Trophoblast cell (in vitro differentiated cells and primary cell): ENCODE data around the gene LRFN5.
"Not testable (repeated sequence)": the region's sequence is repeated elsewhere in the genome, so short reads cannot be mapped to it uniquely, and the experiment has no call there.

Experiments used
- DNase-seq, 2 donors: peaks; one replicate each; pipeline ENCODE4 v3.0.0-alpha.2; 2016
- H2AFZ ChIP-seq: 2 replicates; pipeline ENCODE4 v1.6.1; 2013; ENCODE audit warnings: low read length, moderate library complexity, mild to moderate bottlenecking; ENCODE audit not compliant: insufficient read depth, poor library complexity
- H2AK5ac ChIP-seq: 2 replicates; pipeline ENCODE4 v1.6.1; 2013; ENCODE audit warnings: mild to moderate bottlenecking, low read length
- H2BK120ac ChIP-seq: 2 replicates; pipeline ENCODE4 v1.6.1; 2013; ENCODE audit warnings: low read length, mild to moderate bottlenecking, moderate library complexity; ENCODE audit not compliant: insufficient read depth, poor library complexity
- H2BK12ac ChIP-seq: 2 replicates; pipeline ENCODE4 v1.6.1; 2013; ENCODE audit warnings: mild to moderate bottlenecking, low read length, moderate library complexity
- H2BK5ac ChIP-seq: 2 replicates; pipeline ENCODE4 v1.6.1; 2013; ENCODE audit warnings: low read length, low read depth, moderate library complexity, mild to moderate bottlenecking; ENCODE audit not compliant: poor library complexity
- H3K14ac ChIP-seq: 2 replicates; pipeline ENCODE4 v1.6.1; 2013; ENCODE audit warnings: mild to moderate bottlenecking, low read length
- H3K18ac ChIP-seq: 2 replicates; pipeline ENCODE4 v1.6.1; 2013; ENCODE audit warnings: mild to moderate bottlenecking, low read length
- H3K23ac ChIP-seq: 2 replicates; pipeline ENCODE4 v1.6.1; 2013; ENCODE audit warnings: low read length
- H3K27ac ChIP-seq: 2 replicates; pipeline ENCODE4 v1.5.1; 2013; ENCODE audit warnings: low read depth, mild to moderate bottlenecking, inconsistent platforms, low read length, moderate library complexity
- H3K27me3 ChIP-seq: 2 replicates; pipeline ENCODE4 v1.6.1; 2013; ENCODE audit warnings: inconsistent platforms, mild to moderate bottlenecking, low read length, moderate library complexity; ENCODE audit not compliant: insufficient read depth
- H3K36me3 ChIP-seq, 2 experiments: 1 replicate in 1 of 2; 2 replicates in 1 of 2; pipeline ENCODE4 v1.6.1; 2013; ENCODE audit warnings: low read length in 2 of 2, mild to moderate bottlenecking in 2 of 2, moderate library complexity in 1 of 2; ENCODE audit not compliant: insufficient read depth in 2 of 2, control insufficient read depth in 1 of 2
- H3K4ac ChIP-seq: 2 replicates; pipeline ENCODE4 v1.6.1; 2013; ENCODE audit warnings: low read depth, mild to moderate bottlenecking, low read length, moderate library complexity
- H3K4me1 ChIP-seq, 2 experiments: 1 replicate in 1 of 2; 2 replicates in 1 of 2; pipeline ENCODE4 v1.6.1; 2013; ENCODE audit warnings: low read length in 2 of 2, mild to moderate bottlenecking in 2 of 2, moderate library complexity in 1 of 2; ENCODE audit not compliant: insufficient read depth in 2 of 2, control insufficient read depth in 1 of 2
- H3K4me2 ChIP-seq: 2 replicates; pipeline ENCODE4 v1.6.1; 2013; ENCODE audit warnings: inconsistent platforms, mild to moderate bottlenecking, low read length, moderate library complexity
- H3K4me3 ChIP-seq: 2 replicates; pipeline ENCODE4 v1.5.1; 2013; ENCODE audit warnings: mild to moderate bottlenecking, low read depth, low read length, inconsistent platforms
- H3K79me1 ChIP-seq: one replicate; pipeline ENCODE4 v1.6.1; 2013; ENCODE audit warnings: low read length
- H3K79me2 ChIP-seq: 2 replicates; pipeline ENCODE4 v1.6.1; 2013; ENCODE audit warnings: low read length, mild to moderate bottlenecking; ENCODE audit not compliant: control insufficient read depth, insufficient read depth, poor library complexity
- H3K9ac ChIP-seq: 2 replicates; pipeline ENCODE4 v1.6.1; 2013; ENCODE audit warnings: mild to moderate bottlenecking, low read length
- H3K9me3 ChIP-seq: 2 replicates; pipeline ENCODE4 v1.6.1; 2013; ENCODE audit warnings: low read depth, mild to moderate bottlenecking, control low read depth, inconsistent platforms, low read length; ENCODE audit not compliant: insufficient read depth
- H4K12ac ChIP-seq: 2 replicates; pipeline ENCODE4 v1.6.1; 2013; ENCODE audit warnings: low read depth, mild to moderate bottlenecking, low read length, moderate library complexity
- H4K8ac ChIP-seq: 2 replicates; pipeline ENCODE4 v1.6.1; 2013; ENCODE audit warnings: low read depth, mild to moderate bottlenecking, low read length, moderate library complexity
- H4K91ac ChIP-seq: one replicate; pipeline ENCODE4 v1.6.1; 2013; ENCODE audit warnings: low read depth, mild to moderate bottlenecking, low read length, moderate library complexity
- WGBS: extraction: QIAGEN DNeasy Blood & Tissue Kit; methylation state at CpG from one replicate; pipeline ENCODE4 v1.1.7; 2013; ENCODE audit warnings: missing lambda C conversion rate; ENCODE audit not compliant: insufficient read length, insufficient coverage; ENCODE audit errors: extremely low coverage; 5-methylcytosine and 5-hydroxymethylcytosine counted together

Gene LRFN5

DNA sequence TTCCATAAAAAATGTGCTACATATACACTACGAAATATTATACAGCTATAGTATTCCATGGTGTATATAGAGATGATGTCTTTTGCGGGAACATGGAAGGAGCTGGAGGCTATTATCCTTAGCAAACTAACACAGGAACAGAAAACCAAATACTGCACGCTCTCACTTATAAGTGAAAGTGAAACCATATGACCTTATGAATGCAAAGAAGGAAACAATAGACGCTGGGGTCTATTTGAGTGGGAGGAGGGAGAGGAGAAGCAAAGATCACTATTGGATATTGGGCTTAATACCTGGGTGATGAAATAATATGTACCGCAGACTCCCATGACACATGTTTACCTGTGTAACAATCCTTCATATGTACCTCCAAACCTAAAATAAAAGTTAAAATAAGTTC lies 142.8 kb downstream of the LRFN5 start:
- H3K4me1 ChIP-seq = no peaks in the 10 kb centered on the region
- no peak overlapping the region for H3K23ac ChIP-seq
- no peak overlapping the region for H2BK12ac ChIP-seq
- no peaks in the 10 kb centered on the region for H3K36me3 ChIP-seq
- no peaks in the 10 kb centered on the region for H3K9me3 ChIP-seq
- no peak overlapping the region for H2AFZ ChIP-seq
- H3K79me1 ChIP-seq = no peaks in the 10 kb centered on the region
- H2BK120ac ChIP-seq = no peak overlapping the region
- no peak for DNase-seq
- H3K4me2 ChIP-seq = no peak overlapping the region
- no peak overlapping the region for H3K9ac ChIP-seq
- H3K4me3 ChIP-seq = no peak overlapping the region
- H2AK5ac ChIP-seq = no peak overlapping the region
- no peaks in the 10 kb centered on the region for H3K27me3 ChIP-seq
- H4K12ac ChIP-seq = no peak overlapping the region
- H4K8ac ChIP-seq = no peak overlapping the region
- H3K79me2 ChIP-seq = no peaks in the 10 kb centered on the region
- no peak overlapping the region for H2BK5ac ChIP-seq
- H3K18ac ChIP-seq = no peak overlapping the region
- no peak overlapping the region for H3K27ac ChIP-seq
- H3K4ac ChIP-seq = no peak overlapping the region
- H4K91ac ChIP-seq = no peak overlapping the region
- H3K14ac ChIP-seq = no peak overlapping the region
- WGBS = no CpG with 5 or more reads among the region's 5 CpGs

GRCh38 chr14:41750575-41750974 lies 143.9 kb downstream of the LRFN5 start:
- no CpG with 5 or more reads among the region's 4 CpGs for WGBS
- H2BK5ac ChIP-seq, H3K14ac ChIP-seq, H3K18ac ChIP-seq, H4K8ac ChIP-seq, H3K36me3 ChIP-seq, H3K27me3 ChIP-seq, H3K23ac ChIP-seq, H4K91ac ChIP-seq, H2AFZ ChIP-seq, H3K4me1 ChIP-seq, H3K9ac ChIP-seq, H3K27ac ChIP-seq, H3K9me3 ChIP-seq, H3K4ac ChIP-seq, H4K12ac ChIP-seq, H3K4me3 ChIP-seq, H2BK120ac ChIP-seq, H3K79me2 ChIP-seq, DNase-seq, H3K79me1 ChIP-seq, H2AK5ac ChIP-seq, H2BK12ac ChIP-seq, H3K4me2 ChIP-seq: not testable (repeated sequence)

- H2BK12ac ChIP-seq = no peak overlapping the region
- DNase-seq = no peak
- no peak overlapping the region for H3K4me3 ChIP-seq
- no peak overlapping the region for H3K4me2 ChIP-seq
- no peak overlapping the region for H2AFZ ChIP-seq
- no peaks in the 10 kb centered on the region for H3K27me3 ChIP-seq
- no peak overlapping the region for H3K27ac ChIP-seq
- H3K36me3 ChIP-seq = no peaks in the 10 kb centered on the region
- WGBS = no CpG with 5 or more reads among the region's 1 CpG
- H2BK120ac ChIP-seq = no peak overlapping the region
- no peaks in the 10 kb centered on the region for H3K79me1 ChIP-seq
- H4K8ac ChIP-seq = no peak overlapping the region
- H3K23ac ChIP-seq = no peak overlapping the region
- no peaks in the 10 kb centered on the region for H3K79me2 ChIP-seq
- H3K9me3 ChIP-seq = no peaks in the 10 kb centered on the region
- H2BK5ac ChIP-seq = no peak overlapping the region
- H3K4me1 ChIP-seq = no peaks in the 10 kb centered on the region
- H4K12ac ChIP-seq = no peak overlapping the region
- no peak overlapping the region for H2AK5ac ChIP-seq
- no peak overlapping the region for H3K4ac ChIP-seq
- no peak overlapping the region for H4K91ac ChIP-seq
- no peak overlapping the region for H3K9ac ChIP-seq
- H3K18ac ChIP-seq = no peak overlapping the region
- no peak overlapping the region for H3K14ac ChIP-seq
Measured at GRCh38 chr14:41758011-41758665, 151.5 kb downstream of the LRFN5 start.

DNA sequence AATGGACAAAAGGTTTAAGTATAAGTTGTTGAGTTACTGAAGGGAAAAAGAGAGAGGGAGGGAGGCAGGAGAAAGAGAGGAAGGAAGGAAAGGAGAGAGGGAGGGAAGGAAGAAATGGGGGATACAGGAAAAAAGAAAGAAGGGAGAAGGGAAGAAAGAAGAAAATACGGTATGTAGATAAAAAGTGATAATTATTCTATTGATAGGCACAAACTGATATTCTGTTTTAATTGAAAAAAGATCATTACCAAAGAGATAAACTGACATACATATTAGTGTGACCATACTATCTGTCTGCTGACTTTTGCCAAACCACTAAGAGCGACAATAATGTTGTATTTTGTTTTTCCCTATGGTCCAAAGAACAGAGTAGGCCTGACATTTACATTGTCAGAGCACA lies 154.5 kb downstream of the LRFN5 start:
- H3K23ac ChIP-seq = no peak overlapping the region
- H3K9ac ChIP-seq = no peak overlapping the region
- H3K9me3 ChIP-seq = no peaks in the 10 kb centered on the region
- no peak overlapping the region for H3K4ac ChIP-seq
- no peaks in the 10 kb centered on the region for H3K4me1 ChIP-seq
- DNase-seq = no peak
- no peaks in the 10 kb centered on the region for H3K79me1 ChIP-seq
- H3K4me3 ChIP-seq = no peak overlapping the region
- no peak overlapping the region for H2AFZ ChIP-seq
- no peak overlapping the region for H2BK5ac ChIP-seq
- no peak overlapping the region for H4K91ac ChIP-seq
- H4K8ac ChIP-seq = no peak overlapping the region
- H3K18ac ChIP-seq = no peak overlapping the region
- H3K36me3 ChIP-seq = no peaks in the 10 kb centered on the region
- no peak overlapping the region for H3K14ac ChIP-seq
- H2BK12ac ChIP-seq = no peak overlapping the region
- H2BK120ac ChIP-seq = no peak overlapping the region
- no peak overlapping the region for H3K27ac ChIP-seq
- 100% methylated on average over 1 of the region's 2 CpGs for WGBS
- H3K79me2 ChIP-seq = no peaks in the 10 kb centered on the region
- no peak overlapping the region for H3K4me2 ChIP-seq
- H2AK5ac ChIP-seq = no peak overlapping the region
- no peaks in the 10 kb centered on the region for H3K27me3 ChIP-seq
- no peak overlapping the region for H4K12ac ChIP-seq
